ENCODE data around the gene OTUB2.

DNA sequence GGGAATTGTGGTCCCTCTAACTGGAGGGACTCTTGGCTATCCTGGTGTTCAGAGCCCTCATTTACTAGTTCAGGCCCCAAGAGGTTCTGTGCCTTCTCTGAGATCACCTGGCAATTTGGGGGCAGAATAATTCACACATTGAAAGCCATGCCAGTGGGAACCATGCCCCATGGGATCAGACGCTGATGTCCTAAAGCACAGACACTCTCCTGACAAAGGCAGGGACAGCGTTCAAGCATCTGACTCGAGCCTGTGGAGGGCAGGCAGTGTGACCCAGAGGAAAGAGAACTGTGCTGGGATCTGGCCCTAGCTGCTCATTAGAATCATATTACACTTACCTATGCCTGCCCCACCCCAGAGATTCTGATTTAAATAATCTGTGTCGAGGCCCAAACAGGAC is 47.4 kb upstream of the OTUB2 start:
- TF ChIP-seq, protein P1, sequence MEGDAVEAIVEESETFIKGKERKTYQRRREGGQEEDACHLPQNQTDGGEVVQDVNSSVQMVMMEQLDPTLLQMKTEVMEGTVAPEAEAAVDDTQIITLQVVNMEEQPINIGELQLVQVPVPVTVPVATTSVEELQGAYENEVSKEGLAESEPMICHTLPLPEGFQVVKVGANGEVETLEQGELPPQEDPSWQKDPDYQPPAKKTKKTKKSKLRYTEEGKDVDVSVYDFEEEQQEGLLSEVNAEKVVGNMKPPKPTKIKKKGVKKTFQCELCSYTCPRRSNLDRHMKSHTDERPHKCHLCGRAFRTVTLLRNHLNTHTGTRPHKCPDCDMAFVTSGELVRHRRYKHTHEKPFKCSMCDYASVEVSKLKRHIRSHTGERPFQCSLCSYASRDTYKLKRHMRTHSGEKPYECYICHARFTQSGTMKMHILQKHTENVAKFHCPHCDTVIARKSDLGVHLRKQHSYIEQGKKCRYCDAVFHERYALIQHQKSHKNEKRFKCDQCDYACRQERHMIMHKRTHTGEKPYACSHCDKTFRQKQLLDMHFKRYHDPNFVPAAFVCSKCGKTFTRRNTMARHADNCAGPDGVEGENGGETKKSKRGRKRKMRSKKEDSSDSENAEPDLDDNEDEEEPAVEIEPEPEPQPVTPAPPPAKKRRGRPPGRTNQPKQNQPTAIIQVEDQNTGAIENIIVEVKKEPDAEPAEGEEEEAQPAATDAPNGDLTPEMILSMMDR (IDR thresholded peaks at IDR 0.05) = no peak
- TF ChIP-seq POLR2A (IDR thresholded peaks at IDR 0.05) = no peak

Measured in esophagus squamous epithelium (tissue), 4 donors.